Myocyte (in vitro differentiated cells): ENCODE results near the gene LGALS7. TPM values are rescaled to one million over a fixed set of nuclear protein-coding genes. Genes with fewer than 3 reads are reported as not detected.
A peak's percentile ranks its signal among the peaks of the same experiment; 100 is the strongest.

ENCODE experiments used
- DNase-seq: peaks from one replicate; pipeline ENCODE4 v3.0.0-alpha.2; 2012; ENCODE audit warnings: low read depth
- total RNA-seq: library from RNA; depleted of rRNA; stranded (reverse); fragments of >200 nt; gene quantifications from 2 replicates; pipeline ENCODE4 v1.2.3, GENCODE V29; 2014

Gene LGALS7
- total RNA-seq, 1 donor from 2014 or later = not detected

DNA sequence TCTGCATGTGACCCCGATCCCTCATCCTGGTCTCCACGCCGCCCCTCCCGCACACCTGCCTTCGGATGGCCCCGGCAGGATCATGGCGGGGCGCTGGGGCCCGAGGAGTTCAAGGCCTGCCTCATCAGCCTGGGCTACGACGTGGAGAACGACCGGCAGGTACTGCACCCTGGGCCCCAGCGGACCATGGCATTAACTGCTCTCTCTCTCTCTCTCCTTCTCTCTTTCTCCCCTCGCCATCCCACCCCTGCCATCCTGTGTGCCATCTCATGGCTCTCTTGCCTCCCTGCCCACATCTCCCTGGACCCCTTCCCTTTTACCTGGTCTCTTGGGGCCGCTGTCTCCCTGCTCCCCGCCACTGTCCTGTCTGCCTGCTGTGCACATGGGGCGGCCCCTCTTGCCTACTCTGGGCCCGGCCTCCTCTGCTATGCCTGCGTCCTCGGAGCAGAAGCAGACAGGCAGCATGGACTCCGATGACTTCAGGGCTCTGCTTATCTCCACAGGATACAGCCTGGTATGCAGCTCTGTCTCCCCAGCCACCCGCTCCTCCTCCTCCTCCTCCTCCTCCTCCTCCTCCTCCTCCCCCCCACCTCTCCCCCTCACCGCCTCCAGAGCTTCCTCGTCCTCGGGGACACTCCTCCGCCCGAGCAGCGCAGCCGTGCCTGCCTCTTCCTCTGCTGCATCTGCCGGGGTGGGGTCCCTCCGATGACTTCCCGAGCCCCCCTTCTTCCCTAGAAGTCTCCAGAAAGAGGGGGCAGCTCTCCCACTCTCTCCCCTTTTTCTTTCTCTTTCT, 45.3 kb downstream of the LGALS7 start:
- DNase-seq = no peak

DNA sequence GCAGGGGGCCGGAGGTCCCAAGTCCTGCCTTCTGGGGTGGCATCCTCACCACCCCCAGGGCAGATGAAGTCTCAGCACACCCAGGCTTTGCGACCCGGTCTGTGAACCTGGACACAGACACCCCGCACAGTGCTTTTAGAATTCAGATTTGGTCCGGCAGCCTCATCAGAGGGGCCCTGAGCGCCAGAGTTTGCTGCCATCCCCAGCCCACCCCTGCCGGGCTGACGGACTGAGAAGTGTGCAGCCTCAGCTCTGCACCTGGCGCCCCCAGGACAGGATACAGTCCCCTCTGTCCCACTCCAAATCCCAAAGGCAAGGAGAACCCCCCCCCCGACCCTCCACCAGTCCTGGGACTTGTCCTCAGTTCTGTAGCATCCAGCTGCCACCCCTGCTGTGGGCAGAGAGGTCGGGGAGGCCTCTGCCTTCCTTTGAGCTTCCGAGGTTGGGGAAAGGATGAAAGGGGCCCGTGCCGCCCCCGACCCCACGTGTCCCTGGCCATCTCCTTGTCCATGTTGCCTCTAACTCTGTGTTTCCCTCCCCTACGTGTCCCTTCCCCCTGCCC, 45.9 kb downstream of the LGALS7 start:
- no peak for DNase-seq

DNA sequence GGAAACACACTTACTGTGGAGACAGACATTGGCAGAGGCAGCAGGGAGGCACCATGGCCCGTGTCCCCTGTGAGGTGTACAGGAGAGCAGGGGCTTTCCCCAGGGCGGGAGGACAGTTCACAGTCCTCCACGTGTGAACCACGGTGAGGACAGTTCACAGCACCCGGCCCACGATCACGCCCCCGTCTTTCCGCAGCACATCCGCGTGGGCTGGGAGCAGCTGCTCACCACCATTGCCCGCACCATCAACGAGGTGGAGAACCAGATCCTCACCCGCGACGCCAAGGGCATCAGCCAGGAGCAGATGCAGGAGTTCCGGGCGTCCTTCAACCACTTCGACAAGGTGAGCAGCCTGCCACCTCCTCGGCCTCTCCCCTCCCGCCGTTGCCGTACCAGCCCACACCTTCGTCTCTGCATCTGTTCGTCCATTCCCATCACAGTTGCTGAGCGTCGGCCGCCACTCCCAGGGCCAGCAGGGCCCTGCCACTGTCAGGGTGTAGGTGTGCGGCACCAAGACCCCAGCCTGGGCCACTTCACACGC, 46.5 kb downstream of the LGALS7 start:
- no peak for DNase-seq

DNA sequence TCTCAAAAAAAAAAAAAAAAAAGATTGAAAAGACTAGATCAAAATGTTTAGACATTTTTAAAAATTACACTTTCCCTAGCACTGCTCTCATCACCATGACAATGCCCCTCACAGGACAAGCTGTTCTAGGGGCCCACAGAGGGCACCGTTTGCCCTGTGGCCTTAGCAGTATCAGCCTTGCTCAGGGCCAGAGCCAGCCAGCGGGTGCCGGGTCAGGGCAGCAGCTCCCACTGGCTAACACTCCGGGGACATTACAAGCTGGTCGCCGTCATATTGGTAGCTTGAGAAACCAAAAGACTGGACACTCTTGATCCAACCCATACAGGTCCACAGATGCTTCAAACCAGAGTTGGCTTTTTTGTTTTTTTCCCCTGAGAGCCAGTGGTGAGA, 47.0 kb downstream of the LGALS7 start:
- DNase-seq = no peak

DNA sequence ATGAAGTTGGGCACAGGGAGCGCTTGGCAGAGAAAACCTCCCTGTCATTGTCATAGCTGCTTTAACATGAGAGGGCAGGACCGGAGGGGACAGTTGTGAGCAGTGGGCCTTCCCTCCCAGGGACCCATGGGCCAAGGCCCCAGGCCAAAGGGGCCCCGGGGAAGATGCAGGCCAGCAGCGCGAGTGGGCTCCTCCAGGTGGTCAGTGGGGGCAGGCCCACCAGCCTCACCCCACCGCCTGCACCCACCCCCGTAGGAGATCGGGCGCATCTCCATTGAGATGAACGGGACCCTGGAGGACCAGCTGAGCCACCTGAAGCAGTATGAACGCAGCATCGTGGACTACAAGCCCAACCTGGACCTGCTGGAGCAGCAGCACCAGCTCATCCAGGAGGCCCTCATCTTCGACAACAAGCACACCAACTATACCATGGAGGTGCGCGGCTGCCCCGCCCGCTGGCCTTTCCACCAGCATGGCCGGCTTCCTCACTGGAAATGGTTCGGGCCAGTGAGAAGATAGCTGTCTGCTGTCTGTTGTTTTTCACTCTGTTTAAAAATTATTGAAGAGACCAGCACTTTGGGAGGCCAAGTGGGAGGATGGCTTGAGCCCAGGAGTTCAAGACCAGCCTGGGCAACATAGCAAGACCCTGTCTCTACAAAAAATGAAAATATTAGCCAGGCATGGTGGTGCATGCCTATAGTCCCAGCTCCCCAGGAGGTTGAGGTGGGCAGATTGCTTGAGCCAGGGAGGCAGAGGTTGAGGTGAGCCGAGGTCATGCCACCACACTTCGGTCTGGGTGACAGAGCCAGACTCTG, 47.6 kb downstream of the LGALS7 start:
- DNase-seq = no peak

DNA sequence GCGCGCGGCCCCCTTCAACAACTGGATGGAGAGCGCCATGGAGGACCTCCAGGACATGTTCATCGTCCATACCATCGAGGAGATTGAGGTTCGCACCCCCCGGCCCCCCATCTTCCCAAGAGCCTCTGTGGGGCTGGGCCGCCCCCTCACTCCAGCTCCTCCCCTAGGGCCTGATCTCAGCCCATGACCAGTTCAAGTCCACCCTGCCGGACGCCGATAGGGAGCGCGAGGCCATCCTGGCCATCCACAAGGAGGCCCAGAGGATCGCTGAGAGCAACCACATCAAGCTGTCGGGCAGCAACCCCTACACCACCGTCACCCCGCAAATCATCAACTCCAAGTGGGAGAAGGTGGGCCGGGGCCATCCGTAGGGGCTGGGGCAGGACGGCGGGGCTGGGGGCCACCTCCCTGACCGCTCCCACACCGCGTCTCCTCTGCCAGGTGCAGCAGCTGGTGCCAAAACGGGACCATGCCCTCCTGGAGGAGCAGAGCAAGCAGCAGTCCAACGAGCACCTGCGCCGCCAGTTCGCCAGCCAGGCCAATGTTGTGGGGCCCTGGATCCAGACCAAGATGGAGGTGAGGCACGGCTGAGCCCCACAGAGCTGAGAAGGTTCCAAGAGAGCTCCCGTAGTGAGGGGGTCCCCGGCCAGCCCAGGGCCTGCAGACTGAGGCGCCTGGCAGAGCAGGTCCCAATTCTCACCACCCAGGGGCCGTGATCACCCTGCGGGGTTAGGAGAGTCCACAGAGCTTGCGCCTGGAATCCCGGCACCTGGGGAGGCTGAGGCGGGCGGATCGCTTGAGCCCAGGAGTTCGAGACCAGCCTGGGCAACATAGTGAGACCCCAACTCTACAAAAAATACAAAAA, 49.1 kb downstream of the LGALS7 start:
- no peak for DNase-seq

DNA sequence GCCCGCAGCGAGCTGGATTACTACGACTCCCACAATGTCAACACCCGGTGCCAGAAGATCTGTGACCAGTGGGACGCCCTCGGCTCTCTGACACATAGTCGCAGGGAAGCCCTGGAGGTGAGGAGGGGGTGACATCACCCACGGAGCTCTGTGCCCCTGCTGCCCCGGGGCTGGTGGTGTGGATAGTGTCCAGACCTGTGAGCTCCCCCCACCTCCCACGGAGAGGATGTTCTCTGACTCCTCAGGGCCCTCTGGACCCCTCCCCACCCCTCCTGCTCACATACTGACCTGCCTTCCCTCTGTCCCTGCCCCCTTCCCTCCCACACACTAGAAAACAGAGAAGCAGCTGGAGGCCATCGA, 49.7 kb downstream of the LGALS7 start:
- no peak for DNase-seq

DNA sequence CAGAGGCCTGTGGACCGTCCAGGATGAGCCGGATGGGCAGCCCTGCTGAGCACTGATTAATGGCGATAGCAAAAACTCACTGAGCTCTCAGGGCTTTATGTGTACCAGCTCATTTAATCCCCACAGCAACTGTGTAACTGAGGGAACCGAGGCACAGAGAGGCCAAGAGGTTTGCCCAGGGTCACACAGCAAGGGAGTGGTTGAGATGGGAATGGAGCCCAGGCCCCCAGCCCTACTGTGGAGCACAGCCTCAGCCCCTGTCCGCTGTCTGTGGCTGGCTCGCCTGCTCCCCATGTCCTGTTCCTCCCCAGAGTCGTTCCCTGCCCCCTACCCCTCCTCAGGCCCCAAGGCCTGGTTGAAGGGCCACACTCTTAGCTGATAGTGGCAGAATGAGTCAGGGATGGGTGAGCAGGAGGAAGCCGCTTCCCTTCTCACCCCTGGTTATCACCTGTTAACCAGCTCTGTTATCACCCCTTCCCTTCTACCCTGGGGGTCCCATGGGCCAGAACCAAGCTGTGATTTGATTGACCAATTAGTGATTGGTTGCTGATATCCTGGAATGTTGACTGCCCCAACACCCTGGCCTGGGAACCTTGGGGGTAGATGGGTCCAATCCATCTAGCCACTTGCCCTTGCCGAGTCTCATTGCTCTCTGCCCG, 50.2 kb downstream of the LGALS7 start:
- no peak for DNase-seq

DNA sequence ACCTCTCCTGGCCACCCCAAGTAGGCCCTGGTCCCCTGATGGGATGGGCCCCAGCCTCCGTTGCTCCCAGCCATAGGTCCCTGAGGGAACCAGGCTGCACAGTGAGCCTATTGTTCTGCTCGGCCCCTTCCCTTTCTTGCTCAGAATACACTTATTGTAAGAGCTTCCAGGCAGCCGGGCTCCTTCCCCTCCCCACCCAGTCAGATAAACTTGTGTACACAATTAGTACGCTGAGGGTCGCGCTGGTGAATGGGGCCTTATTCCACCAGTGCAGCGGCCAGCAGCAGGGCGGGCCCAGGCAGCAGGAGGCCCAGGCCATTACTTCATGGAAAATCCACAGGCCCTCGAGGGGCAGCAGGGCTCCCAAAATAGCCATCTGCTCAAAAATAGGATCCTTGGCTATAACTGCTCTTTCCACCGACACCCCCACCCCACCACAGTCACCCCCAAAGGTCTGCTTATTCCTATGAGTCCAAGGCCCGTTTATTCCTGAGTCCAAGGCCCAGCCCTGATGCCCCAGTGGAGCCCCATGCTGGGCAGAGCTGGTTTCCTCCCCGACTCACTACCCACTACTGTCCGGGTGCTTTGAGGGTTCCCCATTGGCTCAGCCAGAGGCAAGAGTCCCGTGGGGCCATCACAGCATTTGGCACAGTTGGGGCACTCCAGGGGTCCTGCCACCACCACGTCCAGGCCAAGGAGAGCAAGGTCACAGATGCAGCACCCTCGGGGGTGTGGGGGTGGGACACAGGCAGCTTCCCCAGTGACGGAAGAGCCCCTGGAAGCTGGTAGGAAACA, 51.1 kb downstream of the LGALS7 start:
- DNase-seq = peak; percentile 44

DNA sequence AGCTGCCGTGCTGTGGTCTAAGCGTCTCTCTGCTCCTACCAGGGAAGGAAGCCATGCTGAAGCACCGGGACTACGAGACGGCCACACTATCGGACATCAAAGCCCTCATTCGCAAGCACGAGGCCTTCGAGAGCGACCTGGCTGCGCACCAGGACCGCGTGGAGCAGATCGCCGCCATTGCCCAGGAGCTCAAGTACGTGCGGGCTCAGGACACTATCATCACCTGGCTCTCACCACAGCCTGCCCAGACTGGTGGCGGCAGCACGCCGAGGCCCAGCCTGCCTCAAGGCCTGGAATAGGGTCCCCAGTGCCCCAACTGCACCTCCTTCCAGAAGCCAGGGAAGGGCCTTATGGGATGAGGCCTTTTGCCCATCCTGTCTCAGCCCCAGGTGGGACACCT, 51.8 kb downstream of the LGALS7 start:
- DNase-seq = no peak

Other genes starting within 250 kb of the LGALS7 start
- 0.13 and 0.57 TPM in 2 replicates for gene MAP4K1, start 155.6 kb downstream of the LGALS7 start, total RNA-seq
- 228 and 269 TPM in 2 replicates for gene EIF3K, start 154.3 kb downstream of the LGALS7 start, total RNA-seq
- gene ACTN4, start 125.9 kb downstream of the LGALS7 start, total RNA-seq = 350 and 441 TPM in 2 replicates
- 0.21 TPM in 1 of 2 replicates, not detected in the other for gene CAPN12, start 29.0 kb downstream of the LGALS7 start, total RNA-seq
- gene LGALS7B, start 15.7 kb upstream of the LGALS7 start, total RNA-seq = not detected in 2 replicates
- not detected in 2 replicates for gene LGALS4, start 39.4 kb upstream of the LGALS7 start, total RNA-seq
- 78.4 and 81.9 TPM in 2 replicates for gene ECH1, start 58.3 kb upstream of the LGALS7 start, total RNA-seq
- 218 and 220 TPM in 2 replicates for gene HNRNPL, start 76.5 kb upstream of the LGALS7 start, total RNA-seq
- 8.3 and 20.6 TPM in 2 replicates for gene RINL, start 104.8 kb upstream of the LGALS7 start, total RNA-seq
- 1,616 and 2,451 TPM in 2 replicates for gene SIRT2, start 126.1 kb upstream of the LGALS7 start, total RNA-seq
- 26.1 and 38.5 TPM in 2 replicates for gene NFKBIB, start 126.5 kb upstream of the LGALS7 start, total RNA-seq
- 0.51 and 0.94 TPM in 2 replicates for gene CCER2, start 138.7 kb upstream of the LGALS7 start, total RNA-seq
- 34.6 and 42.8 TPM in 2 replicates for gene SARS2, start 157.2 kb upstream of the LGALS7 start, total RNA-seq
- gene MRPS12, start 157.4 kb upstream of the LGALS7 start, total RNA-seq = 57.9 and 58.3 TPM in 2 replicates
- 21.5 and 22.1 TPM in 2 replicates for gene FBXO17, start 202.2 kb upstream of the LGALS7 start, total RNA-seq